ENCODE results near the gene SLC6A3.
"Not testable (repeated sequence)": the region's sequence is repeated elsewhere in the genome, so short reads cannot be mapped to it uniquely, and the experiment has no call there.

SLC6A3 gene

DNA sequence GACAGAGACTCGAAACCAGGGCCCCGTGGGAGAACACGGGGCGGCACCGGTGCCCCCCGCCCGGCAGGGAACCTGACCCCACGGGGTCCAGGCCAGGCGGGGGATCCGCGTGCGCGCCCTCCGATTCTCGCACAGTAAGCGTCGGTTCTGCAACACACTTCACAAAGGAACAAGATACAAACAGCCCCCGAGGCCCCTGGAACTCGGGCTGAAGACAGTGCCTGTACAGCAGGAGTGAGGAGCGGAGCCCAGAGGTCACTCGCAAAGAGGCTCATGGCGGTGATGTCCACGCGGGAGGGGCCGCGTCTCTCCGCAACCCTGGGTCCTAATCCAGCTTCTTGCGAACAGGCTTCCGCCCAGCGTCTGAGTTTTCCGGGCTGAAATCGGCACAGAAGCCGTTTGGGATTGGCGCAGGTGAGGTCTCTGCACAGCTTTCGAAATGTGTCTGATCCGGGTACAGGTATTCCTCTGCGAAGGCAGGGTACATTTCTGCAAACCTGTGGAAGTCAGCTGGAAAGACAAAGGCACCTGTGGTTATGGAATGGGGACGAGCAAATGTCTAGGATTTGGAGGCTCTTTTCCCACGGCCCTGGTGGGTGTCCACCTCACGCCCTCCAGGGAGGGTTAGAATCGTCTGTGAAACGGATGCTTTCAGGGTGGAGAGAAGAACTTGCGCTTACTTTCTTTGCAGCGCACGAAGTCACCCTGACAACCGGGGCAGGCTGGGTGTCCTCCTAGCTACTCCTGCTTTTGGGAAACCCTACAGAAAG, 18.3 kb upstream of the SLC6A3 start:
- DNase-seq: no peak

DNA sequence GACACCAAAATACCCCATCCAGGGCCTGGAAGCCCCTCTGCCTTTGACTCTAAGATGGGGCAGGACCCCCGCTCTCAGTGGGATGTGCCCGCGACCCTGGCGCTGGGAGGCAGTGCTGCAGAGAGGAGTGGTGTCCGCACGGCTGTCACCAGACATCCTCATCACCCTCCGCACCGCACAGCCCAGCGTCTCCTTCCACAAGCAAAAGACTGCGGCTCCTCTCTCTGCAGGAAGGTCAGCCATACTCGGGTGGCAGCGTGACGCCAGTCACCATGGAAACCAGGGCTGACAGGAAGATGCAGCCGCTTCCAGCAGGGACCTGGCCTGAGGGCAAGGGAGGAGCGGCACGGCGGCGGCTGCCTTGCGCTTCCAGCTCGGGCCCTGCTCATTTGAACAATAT, 17.1 kb upstream of the SLC6A3 start:
- DNase-seq: no peak

DNA sequence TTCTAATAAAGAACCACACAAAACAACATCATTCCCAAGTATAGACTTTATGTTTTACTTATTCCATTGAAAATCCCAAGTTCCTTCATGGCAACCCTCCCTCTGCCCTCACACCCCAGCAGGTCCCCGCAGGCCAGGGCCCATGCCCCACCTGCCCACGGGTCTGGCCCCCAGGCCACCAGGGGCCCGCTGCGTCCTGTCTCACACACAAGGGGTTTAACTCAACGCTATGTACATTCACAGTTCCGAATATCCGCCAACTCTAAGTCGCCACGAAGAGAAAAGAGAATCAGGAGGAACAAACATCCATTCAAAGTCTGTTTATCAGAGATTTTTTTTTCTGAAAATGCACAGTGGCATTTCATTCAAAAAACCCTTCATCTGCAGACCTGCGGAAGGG, 16.2 kb upstream of the SLC6A3 start:
- no peak for DNase-seq

DNA sequence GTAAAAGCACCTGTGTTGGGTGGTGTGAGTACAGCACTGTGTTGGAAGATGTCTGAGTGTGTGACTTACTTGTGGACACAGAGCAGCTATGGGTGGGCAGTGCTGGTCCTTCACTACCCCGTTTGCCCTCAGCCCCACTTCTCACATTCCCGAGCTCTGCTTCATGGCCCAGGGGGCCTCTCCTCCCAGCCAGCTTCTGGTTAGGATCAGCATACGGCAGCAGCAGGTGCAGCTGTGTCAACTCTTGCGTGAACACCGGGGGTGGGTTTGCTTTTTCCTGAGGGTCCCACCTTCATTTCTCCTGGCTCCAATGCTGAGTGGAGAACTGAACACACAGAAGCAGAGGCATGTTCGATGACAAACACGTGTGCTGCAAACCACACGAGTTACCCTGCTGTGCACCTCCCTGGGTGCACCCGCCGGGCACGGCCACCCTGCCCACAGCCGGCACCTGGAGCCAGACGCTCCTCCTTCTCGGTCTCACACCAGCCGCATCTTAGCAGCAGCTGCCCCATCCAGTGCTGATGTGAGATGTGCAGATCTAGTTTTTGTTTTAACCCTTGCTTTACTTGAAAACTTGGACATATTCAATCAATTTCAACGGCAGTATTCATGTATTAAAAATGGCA, 14.9 kb upstream of the SLC6A3 start:
- no peak for DNase-seq

DNA sequence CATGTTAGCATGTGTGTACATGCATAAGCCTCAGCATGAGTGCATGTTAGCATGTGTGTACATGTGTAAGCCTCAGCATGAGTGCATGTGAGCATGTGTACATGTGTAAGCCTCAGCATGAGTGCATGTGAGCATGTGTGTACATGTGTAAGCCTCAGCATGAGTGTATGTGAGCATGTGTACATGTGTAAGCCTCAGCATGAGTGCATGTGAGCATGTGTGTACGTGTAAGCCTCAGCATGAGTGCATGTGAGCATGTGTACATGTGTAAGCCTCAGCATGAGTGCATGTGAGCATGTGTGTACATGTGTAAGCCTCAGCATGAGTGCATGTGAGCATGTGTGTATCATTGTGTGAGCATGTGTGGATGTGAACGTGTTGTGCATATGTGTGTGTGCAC, 14.2 kb upstream of the SLC6A3 start:
- not testable (repeated sequence) for DNase-seq

DNA sequence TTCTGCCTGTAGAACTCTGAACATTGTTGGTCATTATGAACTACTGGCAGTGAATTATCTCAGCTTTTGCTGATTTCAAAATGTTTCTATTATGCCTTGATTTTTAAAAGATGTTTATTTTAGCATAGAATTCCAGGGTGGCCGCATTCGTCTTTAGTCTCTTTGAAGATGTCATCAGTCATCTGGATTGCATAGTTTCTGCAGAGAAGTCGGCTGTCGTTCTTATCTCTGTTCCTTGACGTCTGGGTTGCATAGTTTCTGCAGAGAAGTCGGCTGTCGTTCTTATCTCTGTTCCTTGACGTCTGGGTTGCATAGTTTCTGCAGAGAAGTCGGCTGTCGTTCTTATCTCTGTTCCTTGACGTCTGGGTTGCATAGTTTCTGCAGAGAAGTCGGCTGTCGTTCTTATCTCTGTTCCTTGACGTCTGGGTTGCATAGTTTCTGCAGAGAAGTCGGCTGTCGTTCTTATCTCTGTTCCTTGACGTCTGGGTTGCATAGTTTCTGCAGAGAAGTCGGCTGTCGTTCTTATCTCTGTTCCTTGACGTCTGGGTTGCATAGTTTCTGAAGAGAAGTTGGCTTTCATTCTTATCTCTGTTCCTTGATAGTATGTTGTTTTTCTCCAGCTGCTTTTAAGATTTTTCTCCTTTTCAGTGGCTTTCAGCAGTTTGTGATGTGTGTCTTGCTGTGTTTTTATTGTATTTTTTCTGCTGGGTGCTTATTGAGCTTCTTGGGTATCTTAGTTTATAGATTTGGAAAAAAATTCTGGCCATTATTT, 11.1 kb upstream of the SLC6A3 start:
- DNase-seq: not testable (repeated sequence)

DNA sequence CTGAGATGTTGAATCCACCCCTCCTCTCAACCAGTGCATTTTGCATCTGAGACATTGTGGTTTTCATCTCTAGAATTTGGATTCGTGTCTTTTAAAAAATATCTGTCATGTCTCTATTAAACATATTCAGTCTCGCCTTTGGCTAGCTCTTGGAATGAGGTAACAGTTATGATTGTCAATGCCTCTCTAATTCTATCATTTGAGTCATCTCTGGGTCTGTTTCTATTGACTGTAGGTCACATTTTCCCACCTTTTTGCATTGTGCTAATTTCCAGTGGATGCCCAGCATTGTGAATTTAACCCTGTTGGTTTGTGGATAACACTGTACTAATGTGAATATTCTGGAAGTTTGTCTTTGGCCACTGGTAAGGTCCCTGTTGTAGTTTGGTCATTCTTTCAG, 8.4 kb upstream of the SLC6A3 start:
- DNase-seq: no peak

DNA sequence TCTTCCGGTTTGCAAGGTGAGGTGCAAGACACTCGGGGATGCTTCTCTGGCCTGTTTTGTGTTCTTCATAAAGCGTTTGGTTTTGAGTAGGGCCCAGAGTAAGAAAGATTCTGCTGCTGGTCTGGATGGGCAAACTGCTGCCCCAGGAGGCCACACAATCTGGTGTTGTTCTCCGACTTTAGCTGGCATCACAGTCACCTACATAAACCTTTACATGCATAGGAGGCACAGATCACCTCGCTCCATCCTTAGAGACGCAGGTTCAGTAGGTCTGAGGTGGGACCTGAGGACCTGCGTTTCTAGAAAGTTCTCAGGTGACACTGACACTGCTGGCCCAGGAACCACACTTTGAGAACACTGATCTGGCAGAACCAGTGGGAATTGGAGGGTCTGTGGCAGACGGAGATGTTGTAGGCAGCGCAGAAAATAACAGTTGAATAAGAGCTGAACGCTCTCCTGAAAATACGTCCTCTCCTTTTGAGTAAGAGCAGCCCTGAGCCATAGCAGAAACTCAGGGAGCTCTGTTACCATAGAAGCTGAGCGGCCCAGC, 3.9 kb upstream of the SLC6A3 start:
- no peak for DNase-seq

DNA sequence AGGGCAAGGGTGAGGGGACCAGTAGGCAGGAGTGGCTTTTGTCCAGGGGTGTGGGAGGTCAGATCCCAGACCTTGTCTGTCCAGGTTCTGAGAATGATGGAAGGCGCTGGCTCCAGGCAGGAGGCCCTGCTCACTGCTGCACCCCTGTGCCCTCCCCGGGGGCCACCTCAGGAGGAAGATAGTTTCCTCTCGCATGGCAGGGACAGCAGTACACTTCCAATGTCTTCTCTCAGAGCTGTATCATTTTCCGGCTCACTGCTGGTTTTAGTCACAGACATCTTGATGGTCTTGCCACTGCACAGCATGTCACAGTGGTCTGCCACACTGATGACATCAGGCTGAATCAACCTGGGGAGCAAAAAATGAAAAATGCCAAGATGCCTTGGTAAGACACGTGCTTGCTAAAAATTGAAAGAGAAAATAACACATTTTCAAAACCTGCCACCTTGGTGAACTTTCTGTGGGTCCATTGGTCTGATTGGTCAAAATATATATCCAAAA, 3.3 kb upstream of the SLC6A3 start:
- DNase-seq: no peak

DNA sequence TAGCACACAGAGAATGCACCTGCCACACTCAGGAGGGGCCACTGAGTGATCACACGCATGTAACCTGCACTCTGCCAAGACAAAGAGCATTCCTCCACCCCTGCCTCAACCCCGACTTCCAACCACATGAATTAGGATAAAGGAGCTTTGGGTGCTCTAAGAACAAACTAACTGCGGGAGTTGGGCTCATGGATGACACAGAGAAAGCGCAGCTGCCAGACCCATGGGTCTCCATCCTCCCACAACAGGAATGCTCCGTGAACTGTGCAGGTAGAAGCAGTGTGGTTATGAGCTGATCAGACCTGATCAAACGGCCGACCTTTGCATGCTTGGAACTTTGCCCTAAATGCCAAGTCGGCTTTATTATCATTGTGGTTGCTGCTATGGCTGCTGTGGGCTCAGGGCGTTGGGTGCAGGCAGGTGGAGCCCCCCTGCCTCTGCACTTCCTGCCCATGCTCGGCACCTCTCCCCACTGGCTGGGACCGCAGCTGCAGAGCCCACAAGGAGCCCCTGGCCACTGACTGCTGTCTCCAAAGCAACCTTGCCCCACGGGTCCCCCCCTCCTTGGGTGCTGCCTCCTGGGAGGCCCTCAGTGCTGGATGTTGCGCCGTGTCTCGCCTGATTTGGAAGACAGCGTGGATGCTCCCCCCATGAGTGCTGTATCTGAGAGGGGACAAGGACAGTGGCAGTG, 2.6 kb upstream of the SLC6A3 start:
- no peak for DNase-seq

DNA sequence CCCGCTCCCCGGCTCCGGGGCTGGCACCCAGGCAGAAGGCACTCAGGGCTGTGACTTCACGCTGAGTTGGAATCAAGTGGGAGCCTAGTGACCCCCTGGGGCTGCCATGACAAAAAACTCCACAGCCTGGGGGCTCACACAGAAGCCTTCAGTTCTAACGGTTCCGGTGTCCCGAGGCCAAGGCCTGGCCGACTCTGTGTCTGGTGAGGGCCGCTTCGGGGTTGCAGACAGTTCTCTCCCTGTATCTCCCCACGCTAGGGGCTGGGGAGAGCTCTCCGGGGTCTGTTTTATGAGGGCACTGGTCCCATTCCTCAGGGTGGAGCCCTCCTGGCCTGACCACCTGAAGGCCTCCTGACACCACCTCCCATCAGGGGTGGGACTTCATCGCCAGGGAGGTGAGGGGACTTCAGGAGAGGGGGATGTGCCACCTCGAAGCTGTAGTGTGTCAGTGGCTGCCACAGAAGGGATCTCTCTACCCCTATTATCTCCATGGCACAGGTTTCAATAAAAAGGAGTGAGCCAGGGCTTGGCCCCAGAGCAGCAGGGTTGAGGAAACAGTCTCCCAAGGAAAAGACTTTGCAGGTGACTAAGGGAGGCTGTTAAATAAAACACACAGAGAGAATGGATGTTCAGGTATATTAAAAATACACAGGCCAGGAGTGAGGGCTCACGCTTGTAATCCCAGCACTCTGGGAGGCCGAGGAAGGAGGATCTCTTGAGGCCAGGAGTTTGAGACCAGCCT, 1.5 kb upstream of the SLC6A3 start:
- DNase-seq: no peak

DNA sequence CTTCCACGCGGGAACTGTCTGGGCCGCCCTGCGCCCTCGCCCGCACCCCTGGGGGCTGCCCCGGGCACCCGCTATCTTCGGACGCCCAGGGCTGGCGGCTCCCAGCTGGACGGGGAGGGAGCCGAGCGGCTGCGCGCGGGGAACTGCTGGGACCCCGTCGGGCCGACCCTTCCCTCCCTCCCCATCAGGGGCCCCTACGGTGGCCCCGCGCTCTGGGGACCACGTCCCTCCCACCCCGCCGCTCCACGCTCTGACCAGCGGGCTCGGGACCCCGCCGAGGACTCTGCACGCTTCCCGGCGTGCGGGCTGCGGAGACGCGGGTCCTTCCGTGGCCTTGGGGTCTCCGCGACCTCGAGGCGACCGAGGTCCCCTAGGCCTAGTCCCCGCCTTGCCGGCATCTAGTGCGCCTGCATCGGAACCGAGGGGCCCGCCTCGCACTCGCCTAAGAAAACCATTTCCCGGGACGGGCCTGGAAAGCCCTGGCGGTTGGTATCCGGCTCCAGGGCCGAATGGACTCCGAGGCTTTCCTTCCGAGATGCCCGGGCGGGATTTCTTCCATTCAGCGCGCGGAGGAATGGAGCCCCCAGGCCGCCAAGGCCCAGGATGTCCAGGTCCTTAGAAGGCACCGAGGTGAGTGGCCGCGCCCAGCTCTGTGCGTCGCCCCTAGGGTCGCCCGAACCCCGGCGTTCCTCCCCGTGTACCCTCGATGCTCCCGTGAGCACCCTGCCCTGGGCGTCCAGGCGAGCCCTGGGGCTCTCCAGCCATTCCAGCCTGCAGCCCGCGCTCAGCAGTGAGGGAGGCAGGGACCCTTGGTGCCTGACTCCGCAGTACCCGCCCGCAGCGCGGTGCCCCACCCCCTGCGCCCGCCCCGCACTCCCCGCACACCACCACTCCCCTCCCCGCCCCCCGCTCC, 705 bp upstream of the SLC6A3 start:
- DNase-seq: no peak

DNA sequence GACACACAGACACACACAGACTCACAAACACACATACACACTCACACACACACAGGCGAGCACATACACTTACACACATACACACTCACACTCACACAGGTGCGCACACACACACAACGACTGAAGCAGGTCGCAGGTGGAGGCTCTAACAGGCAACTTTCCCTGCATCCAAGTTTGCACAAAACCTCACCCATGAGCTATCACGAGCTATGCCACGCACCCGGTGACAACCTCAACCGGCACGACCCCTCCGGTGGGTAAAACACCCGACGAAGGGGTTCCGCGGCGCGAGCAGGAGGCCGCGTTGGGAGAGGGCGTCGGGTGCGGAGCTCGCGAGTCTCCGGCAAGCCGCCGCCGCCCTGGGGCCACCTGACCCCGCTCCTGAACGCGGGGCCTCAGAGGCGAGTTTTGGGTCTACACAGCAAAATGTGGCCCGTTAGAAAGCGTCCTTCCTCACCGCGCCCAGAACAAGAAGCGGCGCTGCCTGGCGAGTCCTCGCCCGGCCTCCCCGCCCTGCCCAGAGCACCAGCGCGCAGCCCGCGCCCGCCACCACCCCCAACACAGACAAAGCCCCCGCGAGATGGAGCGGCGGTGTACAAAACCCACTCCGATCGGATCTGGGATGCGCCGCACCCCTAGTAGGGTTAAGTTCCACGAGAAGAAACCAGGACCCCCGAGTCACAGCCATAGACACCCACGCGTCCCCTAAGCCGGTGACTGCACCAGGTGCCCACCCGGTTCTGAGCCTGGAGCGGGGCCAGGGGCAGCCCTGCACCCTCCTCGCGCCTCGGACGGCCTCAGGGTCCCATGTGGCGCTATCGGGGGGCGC, 665 bp downstream of the SLC6A3 start:
- no peak for DNase-seq

DNA sequence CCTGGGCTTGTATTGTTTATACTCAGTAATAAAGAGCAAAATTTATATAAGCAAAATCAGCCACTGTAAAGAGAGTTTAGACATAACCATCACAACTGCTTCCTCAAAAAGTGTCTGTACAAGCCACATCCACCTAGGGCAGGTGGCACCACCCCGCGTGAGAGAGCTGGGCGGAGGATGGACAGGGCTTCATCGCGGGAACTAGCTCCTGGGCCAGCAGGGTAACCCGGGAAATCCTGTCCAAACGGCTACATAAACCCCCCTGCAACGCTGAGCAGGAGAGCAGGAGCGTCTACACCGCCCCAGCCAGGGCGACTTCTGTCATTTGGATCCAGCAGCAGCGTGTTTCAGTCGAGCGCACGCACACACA, 1.3 kb downstream of the SLC6A3 start:
- DNase-seq: no peak

DNA sequence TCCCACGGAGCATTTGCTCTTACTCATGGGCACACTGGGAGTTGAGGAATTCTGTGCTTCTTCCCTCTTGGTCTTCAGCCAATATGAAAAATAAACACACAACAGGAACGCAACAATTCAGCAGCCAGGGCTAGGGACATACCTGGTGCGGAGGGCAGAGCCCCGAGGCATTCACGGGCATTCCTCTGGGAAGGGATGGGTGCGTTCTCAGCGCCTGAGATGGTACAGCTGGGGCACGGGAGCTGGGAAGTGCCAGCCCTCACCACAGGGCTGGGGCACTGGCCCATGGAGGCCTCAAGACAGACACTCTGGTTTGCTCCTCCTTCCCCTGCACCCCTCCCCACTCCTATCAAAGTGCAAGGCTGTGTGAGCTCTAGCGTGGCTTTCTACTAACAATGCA, 2.1 kb downstream of the SLC6A3 start:
- no peak for DNase-seq

DNA sequence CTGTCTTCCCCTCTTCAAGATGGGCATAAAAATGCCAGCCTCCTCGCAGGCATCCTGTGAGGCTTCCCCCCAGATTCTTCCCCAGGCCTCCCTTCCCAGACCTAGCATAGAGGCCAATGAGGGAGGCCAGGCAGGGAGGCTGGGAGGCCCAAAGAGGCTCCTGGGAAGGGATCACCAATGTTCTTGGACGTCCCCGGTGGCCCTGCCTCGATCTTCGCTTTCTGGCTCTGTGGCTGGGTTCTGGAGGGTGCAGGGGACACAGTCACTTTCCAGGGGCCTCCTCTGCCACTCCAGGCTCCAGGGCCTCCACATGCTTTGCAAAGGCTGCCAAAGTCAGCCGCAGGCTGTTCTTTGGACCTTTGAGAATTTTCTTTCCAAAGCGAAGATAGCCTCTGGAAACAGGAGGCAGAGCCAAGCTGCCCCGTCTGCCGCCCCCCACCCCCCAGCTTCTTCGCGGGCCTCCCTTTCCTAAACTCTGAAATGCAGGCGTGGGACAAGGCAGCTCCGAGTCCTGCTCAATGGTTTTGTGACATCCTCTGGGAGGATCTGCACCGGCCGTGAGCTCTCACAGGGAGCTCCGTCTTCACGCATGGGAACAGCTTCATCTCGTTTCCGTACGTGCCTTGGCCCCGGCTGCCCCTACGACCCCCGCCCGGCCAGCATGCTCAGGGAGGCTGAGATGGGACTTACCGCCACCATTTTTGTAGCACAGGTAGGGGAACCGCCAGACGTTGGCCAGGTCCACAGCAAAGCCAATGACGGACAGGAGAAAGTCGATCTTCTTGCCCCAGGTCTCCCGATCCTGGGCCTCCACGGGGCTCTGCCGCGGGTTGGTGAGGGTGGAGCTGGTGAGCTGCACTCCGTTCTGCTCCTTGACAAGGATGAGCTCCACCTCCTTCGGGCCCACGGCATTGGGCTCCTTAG, 2.8 kb downstream of the SLC6A3 start:
- DNase-seq: no peak

DNA sequence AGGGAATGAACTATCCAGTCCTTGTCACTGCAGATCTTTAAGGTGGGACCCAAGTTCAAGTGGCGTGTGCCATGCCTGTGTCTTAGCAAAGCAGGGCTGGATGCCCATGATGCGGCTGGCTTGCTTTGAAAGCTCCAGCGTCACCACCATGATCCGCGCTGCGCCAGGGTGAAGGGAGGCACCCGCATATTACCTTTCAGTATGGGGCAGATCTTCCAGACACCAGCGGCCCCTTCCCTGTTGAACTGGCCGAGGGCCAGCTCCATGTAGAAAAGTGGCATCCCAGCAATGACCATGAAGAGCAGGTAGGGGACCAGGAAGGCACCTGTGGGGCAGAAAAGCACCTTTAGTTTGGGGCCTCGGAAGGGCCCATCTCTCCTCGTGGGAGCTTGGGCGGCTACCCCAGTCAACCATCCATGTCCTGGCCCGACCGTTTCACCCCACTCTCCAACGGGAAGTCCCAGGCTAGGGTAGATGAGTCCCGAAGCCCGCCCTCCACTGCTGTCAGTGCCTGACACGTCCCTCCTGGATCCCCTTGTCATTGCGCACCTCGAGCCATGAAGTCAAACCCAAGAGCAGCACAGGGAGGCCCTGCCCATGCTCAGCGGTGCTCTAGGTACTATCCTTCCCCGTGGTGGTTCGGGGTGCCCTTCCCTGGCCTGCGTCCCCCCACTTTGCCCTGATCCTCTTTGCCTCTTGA, 3.9 kb downstream of the SLC6A3 start:
- no peak for DNase-seq

DNA sequence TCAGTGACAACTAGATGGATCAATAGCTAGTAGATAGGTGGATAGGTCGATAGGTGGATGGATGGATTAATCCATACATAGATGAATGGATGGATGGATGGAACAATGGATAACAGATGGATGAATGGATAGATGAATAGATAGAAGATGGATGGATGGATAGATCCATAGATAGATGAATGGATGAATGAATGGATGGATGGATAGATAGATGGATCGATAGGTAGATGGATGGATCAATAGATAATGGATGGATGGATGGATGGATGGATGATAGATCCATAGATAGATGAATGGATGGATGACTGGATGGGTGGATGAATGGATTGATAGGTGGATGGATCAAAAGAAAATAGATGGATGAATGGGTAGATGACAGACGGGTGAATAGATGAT, 5.1 kb downstream of the SLC6A3 start:
- DNase-seq: no peak

All from DMS153 (cell line).